Uterus (tissue), 2 donors: Measurements from ENCODE around the gene BLTP3A.

Experiments
- POLR2A ChIP-seq, 2 donors: fragments of 450-650 bp; IDR thresholded peaks; one replicate each; pipeline ENCODE4 v1.6.1; 2016; ENCODE audit warnings: antibody characterized with exemption in 2 of 2, mild to moderate bottlenecking in 1 of 2, moderate library complexity in 1 of 2
- TF ChIP-seq, protein P1 (sequence below), 4 experiments: fragments of 200-600 bp in 2 of 4; fragments of 450-650 bp in 2 of 4; sonication (generic) in 2 of 4; IDR thresholded peaks; one replicate each; pipeline ENCODE4 v1.5.1; 2016 to 2019; ENCODE audit warnings: antibody characterized with exemption in 4 of 4, mild to moderate bottlenecking in 2 of 4, moderate library complexity in 1 of 4

DNA sequence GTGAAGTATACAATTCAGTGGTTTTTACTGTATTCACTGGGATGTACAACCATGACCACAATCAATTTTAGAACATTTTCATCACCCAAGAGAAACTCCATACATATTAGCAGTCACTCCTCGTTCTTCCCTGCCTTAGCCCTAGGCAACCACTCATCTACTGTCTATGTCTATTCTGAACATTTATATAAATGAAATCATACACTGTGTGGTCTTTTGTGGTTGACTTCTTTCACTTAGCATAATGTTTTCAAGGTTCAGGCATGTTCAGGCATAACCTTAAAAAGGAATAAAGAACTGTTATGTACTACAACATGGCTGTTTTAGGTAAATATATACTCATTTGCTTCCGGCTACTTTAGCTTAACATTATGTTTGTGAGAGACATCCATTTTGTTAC is 37.3 kb downstream of the BLTP3A start:
- no peak for TF ChIP-seq POLR2A (IDR thresholded peaks at IDR 0.05)
- TF ChIP-seq, protein P1, sequence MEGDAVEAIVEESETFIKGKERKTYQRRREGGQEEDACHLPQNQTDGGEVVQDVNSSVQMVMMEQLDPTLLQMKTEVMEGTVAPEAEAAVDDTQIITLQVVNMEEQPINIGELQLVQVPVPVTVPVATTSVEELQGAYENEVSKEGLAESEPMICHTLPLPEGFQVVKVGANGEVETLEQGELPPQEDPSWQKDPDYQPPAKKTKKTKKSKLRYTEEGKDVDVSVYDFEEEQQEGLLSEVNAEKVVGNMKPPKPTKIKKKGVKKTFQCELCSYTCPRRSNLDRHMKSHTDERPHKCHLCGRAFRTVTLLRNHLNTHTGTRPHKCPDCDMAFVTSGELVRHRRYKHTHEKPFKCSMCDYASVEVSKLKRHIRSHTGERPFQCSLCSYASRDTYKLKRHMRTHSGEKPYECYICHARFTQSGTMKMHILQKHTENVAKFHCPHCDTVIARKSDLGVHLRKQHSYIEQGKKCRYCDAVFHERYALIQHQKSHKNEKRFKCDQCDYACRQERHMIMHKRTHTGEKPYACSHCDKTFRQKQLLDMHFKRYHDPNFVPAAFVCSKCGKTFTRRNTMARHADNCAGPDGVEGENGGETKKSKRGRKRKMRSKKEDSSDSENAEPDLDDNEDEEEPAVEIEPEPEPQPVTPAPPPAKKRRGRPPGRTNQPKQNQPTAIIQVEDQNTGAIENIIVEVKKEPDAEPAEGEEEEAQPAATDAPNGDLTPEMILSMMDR (IDR thresholded peaks at IDR 0.05): no peak
